Daoy (cell line): ENCODE results near the gene SYNPR. TPM values are rescaled to one million over a fixed set of nuclear protein-coding genes. Genes with fewer than 3 reads are reported as not detected.
"Not testable (repeated sequence)": the region's sequence is repeated elsewhere in the genome, so short reads cannot be mapped to it uniquely, and the experiment has no call there.

Experiments used
- DNase-seq: peaks from one replicate; pipeline ENCODE4 v3.0.0-alpha.2; 2015; ENCODE audit warnings: low read depth
- total RNA-seq: library from RNA; depleted of rRNA; stranded (reverse); fragments of >200 nt; shearing (Covaris generic); gene quantifications from 2 replicates; pipeline ENCODE4 v1.2.3, GENCODE V29; 2014

Gene SYNPR
- total RNA-seq, 1 experiment from 2014 or later = not detected

GRCh38 chr3:63617391-63617790 is 339.3 kb downstream of the SYNPR start:
- DNase-seq = no peak

GRCh38 chr3:63624941-63625560 is 346.9 kb downstream of the SYNPR start:
- peak; percentile 11 for DNase-seq

- no peak for DNase-seq
Observed at GRCh38 chr3:63631670-63632069, 353.6 kb downstream of the SYNPR start.

- no peak for DNase-seq
Observed at GRCh38 chr3:63635186-63635585, 357.1 kb downstream of the SYNPR start.

GRCh38 chr3:63639806-63640205 is 361.7 kb downstream of the SYNPR start:
- no peak for DNase-seq

GRCh38 chr3:63642488-63642887 is 364.4 kb downstream of the SYNPR start:
- no peak for DNase-seq

- DNase-seq = no peak
Observed at GRCh38 chr3:63644212-63644797, 366.2 kb downstream of the SYNPR start.

GRCh38 chr3:63644928-63645781 is 367.0 kb downstream of the SYNPR start:
- not testable (repeated sequence) for DNase-seq

GRCh38 chr3:63652066-63652725 is 374.1 kb downstream of the SYNPR start, which contains the start of gene SNTN:
Gene SNTN (plus strand): TSS chr3:63652675. CDS start chr3:63652688, 13 bp downstream.
- no peak for DNase-seq

GRCh38 chr3:63654211-63654610 is 376.1 kb downstream of the SYNPR start:
- DNase-seq = no peak

GRCh38 chr3:63654931-63655330 is 376.8 kb downstream of the SYNPR start:
- no peak for DNase-seq

GRCh38 chr3:63655519-63655918 is 377.4 kb downstream of the SYNPR start:
- DNase-seq = peak; percentile 30

GRCh38 chr3:63656786-63657185 is 378.7 kb downstream of the SYNPR start:
- no peak for DNase-seq

- DNase-seq = no peak
Observed at GRCh38 chr3:63661242-63661641, 383.1 kb downstream of the SYNPR start.

- DNase-seq = no peak
Observed at GRCh38 chr3:63662011-63662410, 383.9 kb downstream of the SYNPR start.

GRCh38 chr3:63662500-63662899 is 384.4 kb downstream of the SYNPR start:
- DNase-seq = no peak
